HEK293T (cell line): ENCODE measurements around the gene MADCAM1.

Source experiments
- CTCF ChIA-PET: fragments of 350-600 bp; formaldehyde crosslinking; extraction: SDS; loops from one replicate; lab custom pipeline; 2021; ENCODE audit warnings: antibody characterized with exemption, inconsistent platforms; lab: Yijun Ruan, JAX
- POLR2A ChIA-PET: fragments of 350-600 bp; formaldehyde crosslinking; extraction: SDS; loops from one replicate; lab custom pipeline; 2020; ENCODE audit warnings: antibody characterized with exemption, inconsistent platforms; lab: Yijun Ruan, JAX
- DNase-seq: peaks from one replicate; pipeline ENCODE4 v3.0.0; 2012; ENCODE audit warnings: mixed read lengths; ENCODE audit errors: extremely low spot score
- ARNT ChIP-seq: fragments of 450-650 bp; IDR thresholded peaks from 2 replicates; pipeline ENCODE4 v1.6.1; 2017; ENCODE audit warnings: mild to moderate bottlenecking
- BHLHE40 ChIP-seq: fragments of 450-650 bp; IDR thresholded peaks from 2 replicates; pipeline ENCODE4 v1.6.1; 2016; ENCODE audit warnings: mild to moderate bottlenecking, moderate library complexity, borderline replicate concordance
- CTBP1 ChIP-seq: fragments of 450-650 bp; IDR thresholded peaks from 2 replicates; pipeline ENCODE4 v1.6.1; 2016; ENCODE audit warnings: borderline replicate concordance
- ELF4 ChIP-seq: fragments of 450-650 bp; IDR thresholded peaks from 2 replicates; pipeline ENCODE4 v1.6.1; 2017; ENCODE audit warnings: antibody characterized with exemption
- FOXA1 ChIP-seq: fragments of 450-650 bp; IDR thresholded peaks from 2 replicates; pipeline ENCODE4 v1.6.1; 2016; ENCODE audit warnings: mild to moderate bottlenecking
- FOXK2 ChIP-seq: fragments of 450-650 bp; IDR thresholded peaks from 2 replicates; pipeline ENCODE4 v1.6.1; 2016; ENCODE audit warnings: mild to moderate bottlenecking
- FOXM1 ChIP-seq: fragments of 450-650 bp; IDR thresholded peaks from 2 replicates; pipeline ENCODE4 v1.6.1; 2017; ENCODE audit warnings: mild to moderate bottlenecking, borderline replicate concordance
- HDGF ChIP-seq: fragments of 450-650 bp; IDR thresholded peaks from 2 replicates; pipeline ENCODE4 v1.6.1; 2017; ENCODE audit warnings: antibody characterized with exemption, borderline replicate concordance
- L3MBTL2 ChIP-seq: fragments of 450-650 bp; conservative IDR thresholded peaks from 2 replicates; pipeline ENCODE4 v1.6.1; 2016; ENCODE audit warnings: mild to moderate bottlenecking
- LEF1 ChIP-seq: fragments of 450-650 bp; IDR thresholded peaks from 2 replicates; pipeline ENCODE4 v1.6.1; 2017; ENCODE audit warnings: mild to moderate bottlenecking, borderline replicate concordance
- NFRKB ChIP-seq: fragments of 450-650 bp; IDR thresholded peaks from 2 replicates; pipeline ENCODE4 v1.6.1; 2016; ENCODE audit warnings: mild to moderate bottlenecking, moderate library complexity
- PKNOX1 ChIP-seq: fragments of 450-650 bp; IDR thresholded peaks from 2 replicates; pipeline ENCODE4 v1.6.1; 2016
- SP1 ChIP-seq: fragments of 450-650 bp; IDR thresholded peaks from 2 replicates; pipeline ENCODE4 v1.6.1; 2017
- SUZ12 ChIP-seq: fragments of 450-650 bp; IDR thresholded peaks from 2 replicates; pipeline ENCODE4 v1.6.1; 2016; ENCODE audit warnings: mild to moderate bottlenecking
- TARDBP ChIP-seq: fragments of 450-650 bp; IDR thresholded peaks from 2 replicates; pipeline ENCODE4 v1.6.1; 2016
- ZNF384 ChIP-seq: fragments of 450-650 bp; IDR thresholded peaks from 2 replicates; pipeline ENCODE4 v1.6.1; 2016

The MADCAM1 gene

DNA sequence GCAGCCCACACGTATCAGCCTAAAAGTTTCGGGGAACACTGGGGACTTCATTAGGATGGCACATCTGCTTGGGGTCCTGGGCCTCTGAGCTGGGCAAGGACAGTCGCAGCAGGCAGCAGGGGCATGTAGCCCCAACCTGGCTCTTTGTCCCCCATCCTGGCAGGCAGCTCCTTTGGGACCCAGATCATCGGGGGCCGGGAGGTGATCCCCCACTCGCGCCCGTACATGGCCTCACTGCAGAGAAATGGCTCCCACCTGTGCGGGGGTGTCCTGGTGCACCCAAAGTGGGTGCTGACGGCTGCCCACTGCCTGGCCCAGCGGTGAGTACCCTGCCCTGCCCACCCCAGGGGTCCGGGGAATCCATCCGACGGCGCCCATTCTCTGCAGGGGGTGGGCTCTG is 50.8 kb downstream of the MADCAM1 start:
- CTCF ChIA-PET: no interaction called here
- no peak for TF ChIP-seq ZNF384
- TF ChIP-seq FOXM1: no peak
- no peak for TF ChIP-seq NFRKB
- no peak for TF ChIP-seq CTBP1
- TF ChIP-seq HDGF: no peak
- TF ChIP-seq BHLHE40: no peak
- no peak for TF ChIP-seq SUZ12
- no peak for TF ChIP-seq ELF4
- no peak for TF ChIP-seq FOXK2
- no peak for TF ChIP-seq FOXA1
- TF ChIP-seq SP1: no peak
- TF ChIP-seq LEF1: no peak
- TF ChIP-seq PKNOX1: no peak
- TF ChIP-seq L3MBTL2: no peak
- no peak for TF ChIP-seq ARNT
- TF ChIP-seq TARDBP: no peak
- DNase-seq: no peak
- POLR2A ChIA-PET: no interaction called here

- CTCF ChIA-PET: no interaction called here
- POLR2A ChIA-PET: no interaction called here
- TF ChIP-seq FOXK2 (no peak), ELF4 (no peak), TARDBP (no peak), PKNOX1 (no peak), ARNT (no peak), FOXA1 (no peak), SP1 (no peak), BHLHE40 (no peak), NFRKB (no peak), LEF1 (no peak), CTBP1 (no peak), L3MBTL2 (no peak), ZNF384 (no peak)
- no peak for DNase-seq
These were observed 51.8 kb downstream of the MADCAM1 start for GRCh38 chr19:547836-548720.

DNA sequence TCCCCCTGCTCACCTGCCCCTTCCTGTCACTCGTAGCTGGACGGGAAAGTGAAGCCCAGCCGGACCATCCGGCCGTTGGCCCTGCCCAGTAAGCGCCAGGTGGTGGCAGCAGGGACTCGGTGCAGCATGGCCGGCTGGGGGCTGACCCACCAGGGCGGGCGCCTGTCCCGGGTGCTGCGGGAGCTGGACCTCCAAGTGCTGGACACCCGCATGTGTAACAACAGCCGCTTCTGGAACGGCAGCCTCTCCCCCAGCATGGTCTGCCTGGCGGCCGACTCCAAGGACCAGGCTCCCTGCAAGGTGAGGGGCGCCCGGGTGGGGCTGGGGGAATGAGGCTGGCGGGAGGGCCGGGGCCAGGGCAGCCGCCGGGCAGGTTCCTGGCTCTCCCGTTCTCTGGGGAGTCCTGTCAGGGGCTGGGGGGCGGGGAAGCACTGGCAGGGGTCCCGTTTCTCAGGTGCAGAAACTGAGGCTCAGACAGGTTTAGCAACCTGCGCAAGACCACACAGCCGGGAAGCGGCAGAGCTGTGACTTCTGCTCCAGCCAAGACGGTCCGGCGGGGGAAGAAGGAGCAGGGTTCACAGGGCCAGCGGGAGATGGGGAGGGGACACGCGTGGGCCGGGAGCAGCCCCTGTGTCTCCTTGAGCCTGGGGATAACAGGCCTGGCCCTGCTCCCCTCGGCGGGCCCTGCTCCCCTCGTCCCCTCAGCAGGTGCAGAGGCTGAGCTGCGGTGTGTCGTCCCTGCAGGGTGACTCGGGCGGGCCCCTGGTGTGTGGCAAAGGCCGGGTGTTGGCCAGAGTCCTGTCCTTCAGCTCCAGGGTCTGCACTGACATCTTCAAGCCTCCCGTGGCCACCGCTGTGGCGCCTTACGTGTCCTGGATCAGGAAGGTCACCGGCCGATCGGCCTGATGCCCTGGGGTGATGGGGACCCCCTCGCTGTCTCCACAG is 52.9 kb downstream of the MADCAM1 start:
- POLR2A ChIA-PET: interaction anchor here (1.5 kb wide), 1 partner anchor 17 kb away, joined by 3 read pairs; the partner anchor contains the start of gene CDC34
- CTCF ChIA-PET: no interaction called here
- no peak for DNase-seq

DNA sequence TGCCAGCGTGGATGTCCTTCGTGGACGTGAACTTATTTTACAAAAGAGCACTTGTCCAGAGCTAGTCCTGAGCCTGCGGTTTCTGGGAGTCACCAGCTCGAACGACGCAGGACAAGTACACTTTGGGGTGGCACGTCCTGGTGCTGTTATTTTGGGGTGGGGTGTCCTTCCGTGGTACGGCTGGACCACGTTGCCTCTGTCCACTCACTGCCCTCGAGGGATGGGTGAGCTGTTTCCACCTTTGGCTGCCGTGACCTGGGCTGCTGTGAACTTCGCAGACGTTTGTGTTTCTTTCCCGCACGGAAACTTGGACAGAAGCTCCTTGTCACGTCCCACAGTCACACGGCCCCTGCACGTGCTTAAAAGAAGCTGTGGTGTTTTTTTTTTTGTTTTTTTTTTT is 58.5 kb downstream of the MADCAM1 start:
- TF ChIP-seq ARNT (no peak), LEF1 (no peak), PKNOX1 (no peak), ZNF384 (no peak), L3MBTL2 (no peak), CTBP1 (no peak), ELF4 (no peak), HDGF (no peak), TARDBP (no peak), FOXA1 (no peak), FOXM1 (no peak), SP1 (no peak), NFRKB (no peak), FOXK2 (no peak), BHLHE40 (no peak), SUZ12 (no peak)
- DNase-seq: no peak
- CTCF ChIA-PET: no interaction called here
- POLR2A ChIA-PET: no interaction called here

More for the DNA sequence above, 52.9 kb downstream of the MADCAM1 start:
- TF ChIP-seq LEF1 (no peak), PKNOX1 (no peak), ZNF384 (no peak), FOXA1 (no peak), CTBP1 (no peak), SP1 (no peak), FOXM1 (no peak), NFRKB (no peak), L3MBTL2 (no peak), FOXK2 (no peak), HDGF (no peak), SUZ12 (no peak)
